Measurements from ENCODE around the gene TCHP.

DNA sequence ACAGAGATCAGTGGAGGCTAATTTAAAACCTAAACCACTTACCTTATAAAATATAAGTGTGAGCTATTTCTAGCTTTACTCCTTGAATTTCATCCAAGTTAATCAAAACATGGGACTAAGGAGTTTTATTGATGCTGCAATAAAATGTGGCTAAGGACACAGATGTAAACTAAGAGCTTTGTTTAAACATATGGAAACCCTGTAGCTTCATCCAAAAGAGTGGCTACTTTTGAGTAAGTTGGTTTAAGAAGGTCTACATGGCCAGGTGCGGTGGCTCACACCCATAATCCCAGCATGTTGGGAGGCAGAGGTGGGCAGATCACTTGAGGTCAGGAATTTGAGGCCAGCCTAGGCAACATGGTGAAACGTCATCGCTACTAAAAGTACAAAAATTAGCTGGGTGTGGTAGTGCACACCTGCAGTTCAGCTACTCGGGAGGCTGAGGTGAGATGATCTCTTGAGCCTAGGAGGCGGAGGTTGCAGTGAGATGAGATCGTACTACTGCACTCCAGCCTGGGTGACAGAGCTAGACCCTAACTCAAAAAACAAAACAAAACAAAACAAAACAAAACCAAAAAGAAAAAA is 40.4 kb downstream of the TCHP start:
- TF ChIP-seq, protein P1, sequence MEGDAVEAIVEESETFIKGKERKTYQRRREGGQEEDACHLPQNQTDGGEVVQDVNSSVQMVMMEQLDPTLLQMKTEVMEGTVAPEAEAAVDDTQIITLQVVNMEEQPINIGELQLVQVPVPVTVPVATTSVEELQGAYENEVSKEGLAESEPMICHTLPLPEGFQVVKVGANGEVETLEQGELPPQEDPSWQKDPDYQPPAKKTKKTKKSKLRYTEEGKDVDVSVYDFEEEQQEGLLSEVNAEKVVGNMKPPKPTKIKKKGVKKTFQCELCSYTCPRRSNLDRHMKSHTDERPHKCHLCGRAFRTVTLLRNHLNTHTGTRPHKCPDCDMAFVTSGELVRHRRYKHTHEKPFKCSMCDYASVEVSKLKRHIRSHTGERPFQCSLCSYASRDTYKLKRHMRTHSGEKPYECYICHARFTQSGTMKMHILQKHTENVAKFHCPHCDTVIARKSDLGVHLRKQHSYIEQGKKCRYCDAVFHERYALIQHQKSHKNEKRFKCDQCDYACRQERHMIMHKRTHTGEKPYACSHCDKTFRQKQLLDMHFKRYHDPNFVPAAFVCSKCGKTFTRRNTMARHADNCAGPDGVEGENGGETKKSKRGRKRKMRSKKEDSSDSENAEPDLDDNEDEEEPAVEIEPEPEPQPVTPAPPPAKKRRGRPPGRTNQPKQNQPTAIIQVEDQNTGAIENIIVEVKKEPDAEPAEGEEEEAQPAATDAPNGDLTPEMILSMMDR (IDR thresholded peaks at IDR 0.05): no peak
- TF ChIP-seq POLR2A (IDR thresholded peaks at IDR 0.05): no peak
